H1 (cell line): ENCODE data around the gene ANO9. TPM values are rescaled to one million over a fixed set of nuclear protein-coding genes. Genes with fewer than 3 reads are reported as not detected.

ENCODE experiments used
- ATF3 ChIP-seq: IDR thresholded peaks from 2 replicates; pipeline ENCODE4 v1.6.1; 2011; ENCODE audit warnings: low read depth, mild to moderate bottlenecking, low read length; ENCODE audit not compliant: insufficient read depth
- CHD7 ChIP-seq: fragments of 300-600 bp; sonication (generic); IDR thresholded peaks from 2 replicates; pipeline ENCODE4 v1.7.1; 2012; ENCODE audit warnings: low read length, moderate library complexity, mild to moderate bottlenecking, inconsistent platforms; ENCODE audit not compliant: insufficient replicate concordance
- SIN3A ChIP-seq, 2 experiments: IDR thresholded peaks in 1 of 2; conservative IDR thresholded peaks in 1 of 2; 2 replicates each; pipeline ENCODE4 v1.6.1; 2011 to 2012; ENCODE audit warnings: low read length in 2 of 2, improper control_type of control experiment in 1 of 2, low read depth in 1 of 2, mild to moderate bottlenecking in 1 of 2
- SIRT6 ChIP-seq: IDR thresholded peaks from one replicate; pipeline ENCODE4 v1.7.1; 2012; ENCODE audit warnings: low read length, inconsistent platforms
- polyA plus RNA-seq, 7 experiments: library from polyadenylated mRNA; depleted of rRNA in 3 of 7; stranded (reverse) in 5 of 7; unstranded in 2 of 7; fragments of >200 nt in 5 of 7; fragments of 200-250 nt in 2 of 7; gene quantifications; 1 replicate in 5 of 7; 2 replicates in 1 of 7; 4 replicates in 1 of 7; pipeline versions ENCODE4 v1.2.1 to v1.2.3, GENCODE V29; 2011 to 2013; ENCODE audit warnings: missing spikeins in 2 of 7, mixed read lengths in 2 of 7
- total RNA-seq: library from RNA; stranded (reverse); fragmentation: NEBNext Ultra II Directional; extraction: Animal tissue kit (Norgen Biotek cat#: 25700); gene quantifications from 2 replicates; pipeline ENCODE4 v1.2.1, GENCODE V29; 2021

The ANO9 gene
- total and polyA plus RNA-seq, 2 of the 8 experiments (the other 6 are each of a cell fraction or from before 2014, with no cell fraction given) = 20.0 to 20.7 TPM

GRCh38 chr11:487571-488021 lies 45.8 kb upstream of the ANO9 start (continued):
- TF ChIP-seq CHD7 (no peak), ATF3 (no peak), SIRT6 (no peak), SIN3A (conservative IDR thresholded peaks at IDR 0.05 in 1 of 2, IDR thresholded peaks at IDR 0.05 in 1 of 2; ENCODE audit: low read depth in 1 of 2, low read length in 2 of 2) (no peak)
